SK-N-SH (cell line): ENCODE results near the gene PWWP2B. TPM values are rescaled to one million over a fixed set of nuclear protein-coding genes. Genes with fewer than 3 reads are reported as not detected.

Source experiments
- CTCF ChIA-PET: fragments of 300-600, 350-600 bp; formaldehyde crosslinking; extraction: SDS; loops from one replicate; lab custom pipeline; 2021; lab: Yijun Ruan, JAX
- POLR2A ChIA-PET: fragments of 350-600 bp; sonication (Branson Sonifier 250); formaldehyde crosslinking; extraction: SDS; loops from one replicate; lab custom pipeline; 2020; ENCODE audit warnings: antibody characterized with exemption, inconsistent platforms; lab: Yijun Ruan, JAX
- DNase-seq: peaks from one replicate; pipeline ENCODE4 v3.0.0; 2012
- H2AFZ ChIP-seq: fragments of 200-600 bp; sonication (generic); 2 replicates; pipeline ENCODE4 v1.8.1; 2016; ENCODE audit warnings: antibody characterized with exemption, mild to moderate bottlenecking, low read depth
- H3F3A ChIP-seq: fragments of 200-600 bp; sonication (generic); replicated peaks from 2 replicates; pipeline ENCODE3; 2016; ENCODE audit warnings: antibody characterized with exemption, mild to moderate bottlenecking; ENCODE audit not compliant: insufficient read depth
- H3K27ac ChIP-seq, 2 experiments: fragments of 200-500 bp in 1 of 2; fragments of 200-600 bp in 1 of 2; sonication (Bioruptor generic) in 1 of 2; sonication (generic), shearing (Covaris generic) in 1 of 2; 2 replicates each; pipeline versions ENCODE4 v1.5.1 to v1.6.1; 2014 to 2016; ENCODE audit warnings: low read depth in 2 of 2, inconsistent platforms in 1 of 2, low read length in 1 of 2, mild to moderate bottlenecking in 1 of 2, mixed read lengths in 1 of 2
- H3K27me3 ChIP-seq: fragments of 200-600 bp; sonication (generic), shearing (Covaris generic); 2 replicates; pipeline ENCODE4 v1.6.1; 2016; ENCODE audit warnings: mixed run types; ENCODE audit not compliant: insufficient read depth
- H3K36me3 ChIP-seq, 2 experiments: fragments of 200-500 bp in 1 of 2; fragments of 200-600 bp in 1 of 2; sonication (Bioruptor generic) in 1 of 2; sonication (generic) in 1 of 2; replicated peaks in 1 of 2; 2 replicates each; pipeline versions ENCODE3 to v1.5.1; 2014 to 2016; ENCODE audit warnings: low read length in 1 of 2, mild to moderate bottlenecking in 1 of 2; ENCODE audit not compliant: insufficient read depth in 2 of 2, control insufficient read depth in 1 of 2
- H3K4me1 ChIP-seq, 2 experiments: fragments of 200-500 bp in 1 of 2; fragments of 200-600 bp in 1 of 2; sonication (Bioruptor generic) in 1 of 2; sonication (generic), shearing (Covaris generic) in 1 of 2; 2 replicates each; pipeline versions ENCODE4 v1.5.1 to v1.6.1; 2014 to 2016; ENCODE audit warnings: low read depth in 1 of 2, low read length in 1 of 2, mixed run types in 1 of 2; ENCODE audit not compliant: insufficient read depth in 2 of 2, control insufficient read depth in 1 of 2
- H3K4me2 ChIP-seq: fragments of 200-600 bp; sonication (generic), shearing (Covaris generic); 2 replicates; pipeline ENCODE4 v1.6.1; 2017; ENCODE audit warnings: mixed run types
- H3K4me3 ChIP-seq, 2 experiments: fragments of 200-500 bp in 1 of 2; fragments of 200-600 bp in 1 of 2; sonication (Bioruptor generic) in 1 of 2; sonication (generic), shearing (Covaris generic) in 1 of 2; 2 replicates each; pipeline versions ENCODE4 v1.5.1 to v1.8.1; 2014 to 2016; ENCODE audit warnings: low read depth in 2 of 2, inconsistent platforms in 1 of 2, low read length in 1 of 2, mild to moderate bottlenecking in 1 of 2, mixed read lengths in 1 of 2, moderate library complexity in 1 of 2
- H3K79me2 ChIP-seq: fragments of 200-600 bp; sonication (generic); 2 replicates; pipeline ENCODE4 v1.8.1; 2017; ENCODE audit warnings: mild to moderate bottlenecking; ENCODE audit not compliant: insufficient read depth
- H3K9ac ChIP-seq: fragments of 200-600 bp; sonication (generic); 2 replicates; pipeline ENCODE4 v1.6.1; 2017; ENCODE audit warnings: mixed run types
- H3K9me2 ChIP-seq: fragments of 200-600 bp; sonication (generic); 2 replicates; pipeline ENCODE4 v1.6.1; 2017; ENCODE audit warnings: mixed run types
- H3K9me3 ChIP-seq: fragments of 200-600 bp; sonication (generic); 2 replicates; pipeline ENCODE4 v1.6.1; 2017; ENCODE audit warnings: mixed run types, mild to moderate bottlenecking, moderate library complexity
- H4K20me1 ChIP-seq: fragments of 200-600 bp; sonication (generic); 2 replicates; pipeline ENCODE4 v1.6.1; 2017; ENCODE audit warnings: mild to moderate bottlenecking, mixed run types; ENCODE audit not compliant: insufficient read depth
- CHD2 ChIP-seq: fragments of 150-350 bp; IDR thresholded peaks from 2 replicates; pipeline ENCODE4 v1.6.1; 2018; ENCODE audit warnings: low read length; ENCODE audit not compliant: partially characterized antibody
- CTCF ChIP-seq: fragments of 200-600 bp; sonication (generic); IDR thresholded peaks from 2 replicates; pipeline ENCODE4 v1.6.1; 2017; ENCODE audit warnings: antibody characterized with exemption, mild to moderate bottlenecking, moderate library complexity
- EP300 ChIP-seq, 2 experiments: IDR thresholded peaks; 2 replicates each; pipeline versions ENCODE4 v1.4.0 to v1.6.1; 2012; ENCODE audit warnings: borderline replicate concordance in 1 of 2, low read depth in 1 of 2, low read length in 1 of 2
- EZH2phosphoT487 ChIP-seq: fragments of 200-600 bp; sonication (generic); IDR thresholded peaks from 2 replicates; pipeline ENCODE4 v1.6.1; 2017; ENCODE audit warnings: low read depth, mixed run types, mild to moderate bottlenecking, antibody characterized with exemption, moderate library complexity, borderline replicate concordance
- FOXJ3 ChIP-seq: sonication (generic); formaldehyde crosslinking; IDR thresholded peaks from 2 replicates; pipeline ENCODE4 v1.5.1; 2020; ENCODE audit warnings: mild to moderate bottlenecking, missing genetic modification reagents
- JUND ChIP-seq: IDR thresholded peaks from 2 replicates; pipeline ENCODE4 v1.4.0; 2012
- MEF2A ChIP-seq: IDR thresholded peaks from 2 replicates; pipeline ENCODE4 v1.4.0; 2012; ENCODE audit warnings: low read depth, borderline replicate concordance
- MXI1 ChIP-seq: IDR thresholded peaks from 2 replicates; pipeline ENCODE4 v1.6.1; 2012; ENCODE audit warnings: mild to moderate bottlenecking, low read depth, low read length, improper control_type of control experiment
- NRF1 ChIP-seq: IDR thresholded peaks from 2 replicates; pipeline ENCODE4 v1.6.1; 2012; ENCODE audit warnings: low read depth, mild to moderate bottlenecking, low read length
- RAD21 ChIP-seq: IDR thresholded peaks from 2 replicates; pipeline ENCODE4 v1.6.1; 2012; ENCODE audit warnings: mild to moderate bottlenecking, low read length
- RCOR1 ChIP-seq: fragments of 150-350 bp; IDR thresholded peaks from 2 replicates; pipeline ENCODE4 v1.6.1; 2017; ENCODE audit warnings: antibody characterized with exemption, low read length
- SIN3A ChIP-seq: IDR thresholded peaks from 2 replicates; pipeline ENCODE4 v1.6.1; 2012; ENCODE audit warnings: low read depth, mild to moderate bottlenecking, low read length, moderate library complexity, borderline replicate concordance
- SMC3 ChIP-seq: IDR thresholded peaks from 2 replicates; pipeline ENCODE4 v1.6.1; 2012; ENCODE audit warnings: low read depth, low read length, improper control_type of control experiment
- TEAD4 ChIP-seq: IDR thresholded peaks from 2 replicates; pipeline ENCODE4 v1.4.0; 2012; ENCODE audit warnings: mild to moderate bottlenecking, borderline replicate concordance; ENCODE audit not compliant: insufficient read depth
- USF2 ChIP-seq: fragments of 150-350 bp; IDR thresholded peaks from 2 replicates; pipeline ENCODE4 v1.6.1; 2017; ENCODE audit warnings: antibody characterized with exemption, low read length, low read depth, borderline replicate concordance
- YY1 ChIP-seq: IDR thresholded peaks from 2 replicates; pipeline ENCODE4 v1.4.0; 2012; ENCODE audit warnings: low read depth, mild to moderate bottlenecking
- WGBS: methylation state at CpG from one replicate; pipeline ENCODE4 v1.1.6; 2017; ENCODE audit warnings: low lambda C conversion rate; 5-methylcytosine and 5-hydroxymethylcytosine counted together
- polyA plus RNA-seq, 3 experiments: library from polyadenylated mRNA; depleted of rRNA; stranded (reverse); fragments of >200 nt; gene quantifications; 2 replicates each; pipeline ENCODE4 v1.2.3, GENCODE V29; 2012
- TF ChIP-seq, protein P1 (sequence below): IDR thresholded peaks from 2 replicates; pipeline ENCODE4 v1.4.0; 2012; ENCODE audit warnings: low read depth, borderline replicate concordance

The PWWP2B gene
- polyA plus RNA-seq, 1 of the 3 experiments (the other 2 are of a cell fraction) = 2.4 TPM

GRCh38 chr10:132458586-132459300, 61.7 kb downstream of the PWWP2B start:
- no peak overlapping the region for H2AFZ ChIP-seq
- no peaks in the 10 kb centered on the region for H3K36me3 ChIP-seq
- H3K27me3 ChIP-seq = no peaks in the 10 kb centered on the region
- H3K4me2 ChIP-seq = no peak overlapping the region
- CTCF ChIA-PET = interaction anchor here (0.6 to 3.9 kb wide), 45 partner anchors 8 to 377 kb away, joined by 3 to 39 read pairs (median 4); no protein-coding TSS in a partner anchor
- POLR2A ChIA-PET = no interaction called here
- H4K20me1 ChIP-seq = no peaks in the 10 kb centered on the region
- WGBS = 49% methylated on average over 19 of the region's 31 CpGs
- H3F3A ChIP-seq = no peaks in the 10 kb centered on the region
- H3K9ac ChIP-seq = no peak overlapping the region
- peaks cover 0 to under 1% of the 10 kb centered on the region in 2 experiments; a peak in 1 of 4 replicates for H3K4me1 ChIP-seq
- H3K9me3 ChIP-seq = no peaks in the 10 kb centered on the region
- TF ChIP-seq CTCF (peak; percentile 92), RAD21 (peak; percentile 90), MEF2A (no peak), SMC3 (peak; percentile 96)
- no peak overlapping the region; a peak in 1 of 4 replicates for H3K4me3 ChIP-seq
- peak; percentile 95 for DNase-seq
- H3K27ac ChIP-seq = no peak overlapping the region
- H3K79me2 ChIP-seq = no peaks in the 10 kb centered on the region
- no peaks in the 10 kb centered on the region for H3K9me2 ChIP-seq

GRCh38 chr10:132459301-132460003, 62.5 kb downstream of the PWWP2B start:
- H3K9me3 ChIP-seq = no peaks in the 10 kb centered on the region
- H3K79me2 ChIP-seq = no peaks in the 10 kb centered on the region
- no peaks in the 10 kb centered on the region; a peak in 1 of 4 replicates for H3K4me1 ChIP-seq
- H2AFZ ChIP-seq = no peak overlapping the region
- H3K27ac ChIP-seq = no peak overlapping the region
- no peaks in the 10 kb centered on the region for H3K27me3 ChIP-seq
- no peak overlapping the region for H3K4me2 ChIP-seq
- no peak for DNase-seq
- H4K20me1 ChIP-seq = no peaks in the 10 kb centered on the region
- POLR2A ChIA-PET = no interaction called here
- H3K4me3 ChIP-seq = no peak overlapping the region
- H3K36me3 ChIP-seq = no peaks in the 10 kb centered on the region
- H3K9me2 ChIP-seq = no peaks in the 10 kb centered on the region
- H3K9ac ChIP-seq = no peak overlapping the region
- 76% methylated on average over 9 of the region's 23 CpGs for WGBS
- no peaks in the 10 kb centered on the region for H3F3A ChIP-seq
- CTCF ChIA-PET = interaction anchor here (0.6 to 3.9 kb wide), 43 partner anchors 8 to 377 kb away, joined by 3 to 39 read pairs (median 4); no protein-coding TSS in a partner anchor
- no peak for TF ChIP-seq NRF1
- TF ChIP-seq CTCF = no peak
- TF ChIP-seq CHD2 = no peak
- no peak for TF ChIP-seq EP300 (IDR thresholded peaks at IDR 0.05; ENCODE audit: borderline replicate concordance in 1 of 2, low read depth in 1 of 2, low read length in 1 of 2)
- TF ChIP-seq RCOR1 = no peak
- TF ChIP-seq SMC3 = no peak
- TF ChIP-seq FOXJ3 (CRISPR knock-in tag) = no peak
- no peak for TF ChIP-seq RAD21
- TF ChIP-seq MEF2A = no peak
- TF ChIP-seq TEAD4 = no peak
- no peak for TF ChIP-seq USF2
- TF ChIP-seq SIN3A = no peak
- TF ChIP-seq JUND = no peak
- TF ChIP-seq, protein P1, sequence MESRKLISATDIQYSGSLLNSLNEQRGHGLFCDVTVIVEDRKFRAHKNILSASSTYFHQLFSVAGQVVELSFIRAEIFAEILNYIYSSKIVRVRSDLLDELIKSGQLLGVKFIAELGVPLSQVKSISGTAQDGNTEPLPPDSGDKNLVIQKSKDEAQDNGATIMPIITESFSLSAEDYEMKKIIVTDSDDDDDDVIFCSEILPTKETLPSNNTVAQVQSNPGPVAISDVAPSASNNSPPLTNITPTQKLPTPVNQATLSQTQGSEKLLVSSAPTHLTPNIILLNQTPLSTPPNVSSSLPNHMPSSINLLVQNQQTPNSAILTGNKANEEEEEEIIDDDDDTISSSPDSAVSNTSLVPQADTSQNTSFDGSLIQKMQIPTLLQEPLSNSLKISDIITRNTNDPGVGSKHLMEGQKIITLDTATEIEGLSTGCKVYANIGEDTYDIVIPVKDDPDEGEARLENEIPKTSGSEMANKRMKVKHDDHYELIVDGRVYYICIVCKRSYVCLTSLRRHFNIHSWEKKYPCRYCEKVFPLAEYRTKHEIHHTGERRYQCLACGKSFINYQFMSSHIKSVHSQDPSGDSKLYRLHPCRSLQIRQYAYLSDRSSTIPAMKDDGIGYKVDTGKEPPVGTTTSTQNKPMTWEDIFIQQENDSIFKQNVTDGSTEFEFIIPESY = no peak
- TF ChIP-seq YY1 = no peak
- no peak for TF ChIP-seq EZH2phosphoT487
- no peak for TF ChIP-seq MXI1
